Activated naive CD4-positive, alpha-beta T cell treated with Interleukin-2 at 50 U/mL for 16 hours (primary cell): ENCODE results near the gene AP4S1.
"Not testable (repeated sequence)": the region's sequence is repeated elsewhere in the genome, so short reads cannot be mapped to it uniquely, and the experiment has no call there.

Experiments
- DNase-seq: peaks from one replicate; pipeline ENCODE4 v3.0.0-alpha.2; 2020

The AP4S1 gene

GRCh38 chr14:31045501-31046080 lies 20.1 kb downstream of the AP4S1 start:
- no peak for DNase-seq

GRCh38 chr14:31047503-31047902 lies 22.1 kb downstream of the AP4S1 start:
- no peak for DNase-seq

DNA sequence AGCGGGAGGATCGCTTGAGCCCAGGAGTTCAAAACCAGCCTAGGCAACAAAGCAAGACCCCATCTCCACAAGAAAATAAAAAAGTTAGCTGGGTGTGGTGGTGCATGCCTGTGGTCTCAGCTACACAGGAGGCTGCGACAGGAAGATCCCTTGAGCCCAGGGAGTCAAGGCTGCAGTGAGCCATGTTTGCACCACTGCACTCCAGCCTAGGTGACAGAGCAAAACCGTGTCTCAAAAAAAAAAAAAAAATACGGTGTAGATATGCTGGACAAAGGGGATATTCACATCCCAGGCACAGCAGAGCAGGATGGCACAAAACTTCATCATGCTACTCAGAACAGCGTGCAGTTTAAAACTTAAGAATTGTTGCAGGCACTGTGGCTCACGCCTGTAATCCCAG lies 25.6 kb downstream of the AP4S1 start:
- DNase-seq: no peak

DNA sequence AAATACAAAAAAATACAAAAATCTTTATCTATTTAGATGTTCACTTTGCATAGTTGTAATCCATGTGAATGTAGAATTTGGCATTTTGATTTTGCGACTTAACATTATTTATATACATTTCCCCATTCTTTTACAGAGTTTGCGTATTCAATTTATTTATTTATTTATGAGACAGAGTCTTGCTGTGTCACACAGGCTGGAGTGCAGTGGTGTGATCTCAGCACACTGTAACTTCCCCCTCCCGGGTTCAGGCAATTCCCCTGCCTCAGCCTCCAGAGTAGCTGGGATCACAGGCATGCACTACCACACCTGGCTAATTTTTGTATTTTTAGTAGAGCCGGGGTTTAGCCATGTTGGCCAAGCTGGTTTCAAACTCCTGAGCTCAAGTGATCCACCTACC lies 26.1 kb downstream of the AP4S1 start:
- DNase-seq: no peak

- DNase-seq: not testable (repeated sequence)
These were observed 27.6 kb downstream of the AP4S1 start for GRCh38 chr14:31052905-31053586.

DNA sequence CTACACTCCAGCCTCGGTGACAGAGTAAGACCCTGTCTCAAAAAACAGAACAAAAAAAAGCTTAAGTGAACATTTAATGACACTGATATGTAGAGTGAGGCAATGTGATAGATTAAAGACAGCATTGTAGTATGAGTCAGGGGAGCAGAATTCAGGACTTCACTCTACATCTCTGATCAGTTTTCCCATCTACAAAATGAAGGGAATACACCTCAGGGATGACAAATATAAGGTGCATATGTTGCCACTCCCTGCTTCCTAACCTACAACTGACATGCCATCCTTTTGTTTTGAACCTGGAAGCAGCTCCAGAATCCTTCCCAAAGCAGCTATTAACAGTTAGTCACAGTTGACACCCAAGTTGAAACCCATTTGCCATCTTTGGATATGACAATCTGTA lies 31.6 kb downstream of the AP4S1 start:
- no peak for DNase-seq

DNA sequence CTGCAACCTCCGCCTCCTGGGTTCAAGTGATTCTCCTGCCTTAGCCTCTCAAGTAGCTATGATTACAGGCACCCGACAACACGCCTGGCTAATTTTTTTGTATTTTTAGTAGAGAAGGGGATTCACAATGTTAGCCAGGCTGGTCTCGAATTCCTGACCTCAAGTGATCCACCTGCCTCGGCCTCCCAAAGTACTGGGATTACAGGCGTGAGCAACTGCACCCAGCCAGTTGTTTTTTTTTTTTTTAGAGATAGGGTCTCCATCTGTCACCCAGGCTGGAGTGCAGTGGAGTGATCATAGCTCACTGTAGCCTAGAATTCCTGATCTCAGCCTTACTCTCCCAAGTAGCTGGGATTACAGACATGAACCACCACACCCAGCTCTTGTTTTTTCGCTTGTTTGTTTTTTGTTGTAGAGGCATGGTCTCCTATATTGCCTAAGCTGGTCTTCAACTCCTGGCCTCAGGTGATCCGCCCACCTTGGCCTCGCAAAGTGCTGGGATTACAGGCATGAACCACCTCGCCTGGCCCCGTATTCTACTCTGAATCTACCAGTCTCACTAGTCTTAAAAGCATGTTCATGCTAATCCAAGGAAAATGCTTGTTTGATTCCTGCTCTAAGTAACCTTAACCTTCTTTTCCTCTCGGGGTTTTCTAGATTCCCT lies 32.4 kb downstream of the AP4S1 start:
- DNase-seq: no peak

DNA sequence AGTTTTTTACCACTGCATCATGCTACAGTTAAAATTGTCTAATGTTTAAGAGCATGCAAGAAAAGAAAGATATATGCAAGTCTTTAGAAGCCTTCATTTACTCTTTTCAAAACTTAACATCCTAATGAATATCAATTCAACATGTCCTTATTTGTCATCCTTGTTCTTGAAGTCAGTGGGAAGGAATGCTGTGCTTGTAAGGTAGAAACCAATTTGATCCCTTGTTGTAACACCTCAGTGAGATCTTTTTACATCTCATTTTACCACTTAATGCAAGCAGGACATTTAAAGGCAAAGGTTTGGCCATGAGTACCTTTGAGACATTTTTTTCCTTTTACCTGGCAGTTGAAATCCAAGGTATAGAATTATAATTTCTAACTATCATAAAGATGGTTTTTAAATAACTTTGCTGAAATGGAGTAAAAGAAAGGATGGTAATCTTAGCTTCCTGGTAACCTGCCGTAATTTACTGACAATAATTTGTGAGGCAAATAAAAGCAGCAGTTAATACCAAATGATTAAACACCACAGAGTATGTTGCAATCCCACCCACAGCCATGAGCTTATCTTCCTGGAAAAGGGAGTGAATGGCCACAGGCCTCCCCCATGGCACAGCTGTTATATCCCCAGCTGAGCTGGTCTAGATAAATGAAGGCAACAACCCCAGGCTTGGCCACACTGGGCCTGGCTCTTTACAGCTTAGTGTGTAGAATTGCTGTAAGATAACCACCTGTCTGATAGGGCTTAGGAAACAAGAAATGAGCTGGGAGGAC lies 33.9 kb downstream of the AP4S1 start:
- DNase-seq: no peak

GRCh38 chr14:31060253-31060875 lies 34.9 kb downstream of the AP4S1 start:
- DNase-seq: no peak

DNA sequence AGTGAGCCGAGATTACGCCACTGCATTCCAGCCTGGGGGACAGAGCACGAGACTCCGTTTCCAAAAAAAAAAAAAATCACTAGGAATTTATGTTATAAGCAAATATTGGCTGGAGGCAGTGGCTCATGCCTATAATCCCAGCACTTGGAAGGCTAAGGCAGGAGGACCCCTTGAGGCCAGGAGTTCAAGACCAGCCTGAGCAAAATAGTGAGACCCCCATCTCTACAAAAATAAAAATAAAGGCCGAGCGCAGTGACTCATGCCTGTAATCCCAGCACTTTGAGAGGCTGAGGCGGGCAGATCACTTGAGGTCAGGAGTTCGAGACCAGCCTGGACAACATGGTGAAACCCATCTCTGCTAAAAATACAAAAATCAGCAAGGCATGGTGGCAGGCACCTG lies 37.5 kb downstream of the AP4S1 start:
- DNase-seq: not testable (repeated sequence)

- DNase-seq: no peak
These were observed 42.8 kb downstream of the AP4S1 start for GRCh38 chr14:31068235-31068634.

- no peak for DNase-seq
These were observed 43.9 kb downstream of the AP4S1 start for GRCh38 chr14:31069343-31069742.

DNA sequence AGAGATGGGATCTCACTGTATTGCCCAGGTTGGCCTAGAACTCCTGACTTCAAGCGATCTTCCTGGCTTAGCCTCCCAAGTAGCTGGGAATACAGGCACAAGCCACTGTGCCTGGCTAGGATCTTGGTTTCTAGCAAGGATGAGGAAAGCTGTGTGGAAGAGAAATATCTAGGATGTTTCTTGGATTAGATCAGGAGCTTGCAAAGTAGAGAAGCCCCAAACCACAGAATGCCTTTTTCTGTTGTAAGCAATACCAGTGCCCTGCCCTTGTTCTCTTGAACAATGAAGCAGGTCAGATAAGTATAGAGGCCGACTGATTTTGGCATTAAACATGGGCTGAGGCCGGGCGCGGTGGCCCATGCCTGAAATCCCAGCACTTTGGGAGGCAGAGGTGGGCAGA lies 45.0 kb downstream of the AP4S1 start:
- no peak for DNase-seq

GRCh38 chr14:31071151-31071550 lies 45.7 kb downstream of the AP4S1 start:
- DNase-seq: no peak

- no peak for DNase-seq
These were observed 49.7 kb downstream of the AP4S1 start for GRCh38 chr14:31075144-31075543.

DNA sequence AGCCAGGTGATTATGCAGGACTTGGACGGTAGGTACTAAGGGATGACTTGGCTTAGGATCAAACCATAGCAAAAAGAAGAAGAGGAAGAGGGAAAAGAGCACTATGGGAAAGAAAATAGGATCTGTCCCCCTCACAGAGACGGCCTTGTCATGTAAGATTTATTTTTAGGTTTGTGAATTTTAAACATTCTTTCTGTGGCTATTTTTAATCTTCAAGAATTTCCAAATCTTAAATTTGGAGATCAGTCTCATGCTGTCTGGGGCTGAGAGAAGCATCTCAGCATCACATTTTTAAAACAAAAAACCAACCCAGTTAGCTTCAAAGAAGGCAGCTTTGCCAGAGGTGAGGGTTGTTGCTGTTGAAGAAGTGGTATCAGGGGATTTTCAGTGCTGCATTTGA lies 53.3 kb downstream of the AP4S1 start:
- no peak for DNase-seq

GRCh38 chr14:31080056-31080455 lies 54.6 kb downstream of the AP4S1 start:
- DNase-seq: no peak

- DNase-seq: no peak
These were observed 55.0 kb downstream of the AP4S1 start for GRCh38 chr14:31080484-31080883.

GRCh38 chr14:31083781-31084180 lies 58.3 kb downstream of the AP4S1 start:
- no peak for DNase-seq

DNA sequence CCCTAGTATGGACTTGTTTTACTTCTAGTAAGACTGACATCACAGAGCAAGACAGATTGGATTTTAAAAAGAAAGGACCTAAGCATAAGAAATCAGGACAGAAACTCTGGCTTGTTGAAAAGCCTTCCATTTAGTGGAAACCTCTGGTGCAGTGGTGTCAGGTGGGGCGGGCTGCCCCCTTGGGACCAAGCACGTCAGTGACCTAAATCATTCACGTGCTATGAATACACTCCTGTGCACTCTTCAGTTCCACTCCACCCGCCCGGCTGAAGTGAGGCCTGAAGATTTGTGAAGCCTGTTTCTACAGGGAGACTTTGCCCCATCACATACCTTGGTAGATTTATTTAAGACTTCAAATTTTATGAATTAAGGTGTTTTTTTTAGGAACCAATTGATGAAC lies 58.9 kb downstream of the AP4S1 start:
- no peak for DNase-seq

GRCh38 chr14:31085027-31085426 lies 59.6 kb downstream of the AP4S1 start:
- no peak for DNase-seq

DNA sequence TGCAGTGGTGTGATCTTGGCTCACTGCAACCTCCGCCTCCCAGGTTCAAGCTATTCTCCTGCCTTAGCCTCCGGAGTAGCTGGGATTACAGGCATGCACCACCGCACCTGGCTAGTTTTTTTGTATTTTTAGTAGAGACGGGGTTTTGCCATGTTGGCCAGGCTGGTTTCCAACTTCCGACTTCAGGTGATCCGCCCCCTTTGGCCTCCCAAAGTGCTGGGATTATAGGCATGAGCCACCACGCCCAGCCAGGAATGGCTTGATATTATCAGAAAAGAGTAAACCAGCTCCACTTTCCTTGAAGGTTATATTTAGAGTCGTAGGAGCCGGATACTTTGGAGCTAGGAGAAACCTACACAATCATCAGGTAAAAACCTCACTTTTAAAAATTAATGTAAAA lies 61.0 kb downstream of the AP4S1 start:
- not testable (repeated sequence) for DNase-seq
